ENCODE results near the gene ZNF117. TPM values are rescaled to one million over a fixed set of nuclear protein-coding genes. Genes with fewer than 3 reads are reported as not detected.
A peak's percentile ranks its signal among the peaks of the same experiment; 100 is the strongest.

ZNF117 gene
- total RNA-seq, 4 donors from 2014 or later: 1.9 to 8.4 (median 4.4) TPM

GRCh38 chr7:64997164-64997908 is 6.5 kb upstream of the ZNF117 start:
- peaks cover 0 to 28% of the 10 kb centered on the region in 2 donors for H3K36me3 ChIP-seq
- H3K4me1 ChIP-seq: peaks cover 0 to 43% (median 0%) of the 10 kb centered on the region in 3 donors
- TF ChIP-seq CTCF (IDR thresholded peaks at IDR 0.05) (no peak), POLR2AphosphoS5 (IDR thresholded peaks at IDR 0.05) (no peak), EP300 (IDR thresholded peaks at IDR 0.05) (no peak), POLR2A (IDR thresholded peaks at IDR 0.05) (no peak)
- 91 to 93% methylated on average over 7 to 8 of the region's 12 CpGs for WGBS, 2 donors (ENCODE audit: low coverage in 1 of 2)
- no peaks in the 10 kb centered on the region for H3K27me3 ChIP-seq
- no peak for ATAC-seq
- H3K9me3 ChIP-seq: no peaks in the 10 kb centered on the region
- no peak overlapping the region for H3K4me3 ChIP-seq
- peak overlapping the region in 3 of 4 donors; percentile 24 to 74 (median 69) for H3K27ac ChIP-seq

GRCh38 chr7:64996305-64996704 is 5.5 kb upstream of the ZNF117 start:
- 94% methylated on average over 2 of the region's 2 CpGs; no CpG with 5 or more reads in 1 of the 2 donors for WGBS, 2 donors (ENCODE audit: low coverage in 1 of 2)
- Histone ChIP-seq H3K27ac (no peak overlapping the region), H3K9me3 (peaks cover 0 to 8% (median 0%) of the 10 kb centered on the region in 3 donors), H3K27me3 (no peaks in the 10 kb centered on the region), H3K36me3 (peaks cover 0 to 35% of the 10 kb centered on the region in 2 donors), H3K4me3 (no peak overlapping the region), H3K4me1 (peaks cover 0 to 34% (median 0%) of the 10 kb centered on the region in 3 donors)
- TF ChIP-seq POLR2AphosphoS5 (IDR thresholded peaks at IDR 0.05) (no peak), CTCF (IDR thresholded peaks at IDR 0.05) (no peak), EP300 (IDR thresholded peaks at IDR 0.05) (no peak), POLR2A (IDR thresholded peaks at IDR 0.05) (no peak)
- ATAC-seq: no peak

- peaks cover 0 to 18% (median 0%) of the 10 kb centered on the region in 3 donors for H3K9me3 ChIP-seq
- TF ChIP-seq EP300 (IDR thresholded peaks at IDR 0.05) (no peak), POLR2AphosphoS5 (IDR thresholded peaks at IDR 0.05) (no peak), CTCF (IDR thresholded peaks at IDR 0.05) (no peak), POLR2A (IDR thresholded peaks at IDR 0.05) (no peak)
- no peak overlapping the region for H3K27ac ChIP-seq
- H3K36me3 ChIP-seq: peaks cover 0 to 37% of the 10 kb centered on the region in 2 donors
- peaks cover 0 to 22% (median 0%) of the 10 kb centered on the region in 3 donors for H3K4me1 ChIP-seq
- no peak for ATAC-seq
- no peak overlapping the region for H3K4me3 ChIP-seq
- WGBS, 2 donors (ENCODE audit: low coverage in 1 of 2): 100% methylated on average over 3 of the region's 7 CpGs; no CpG with 5 or more reads in 1 of the 2 donors
- H3K27me3 ChIP-seq: no peaks in the 10 kb centered on the region
These were observed 3.1 kb upstream of the ZNF117 start for GRCh38 chr7:64993901-64994300.

GRCh38 chr7:64992971-64993370 is 2.1 kb upstream of the ZNF117 start:
- no peaks in the 10 kb centered on the region for H3K27me3 ChIP-seq
- H3K27ac ChIP-seq: no peak overlapping the region
- peaks cover 0 to 13% (median 0%) of the 10 kb centered on the region in 3 donors for H3K4me1 ChIP-seq
- WGBS, 2 donors (ENCODE audit: low coverage in 1 of 2): 72 to 100% methylated on average over 3 to 4 of the region's 5 CpGs
- no peak for TF ChIP-seq CTCF (IDR thresholded peaks at IDR 0.05)
- no peak for TF ChIP-seq POLR2AphosphoS5 (IDR thresholded peaks at IDR 0.05)
- no peak for TF ChIP-seq POLR2A (IDR thresholded peaks at IDR 0.05)
- TF ChIP-seq EP300 (IDR thresholded peaks at IDR 0.05): no peak
- ATAC-seq: no peak
- H3K9me3 ChIP-seq: peaks cover 0 to 18% (median 0%) of the 10 kb centered on the region in 3 donors
- H3K4me3 ChIP-seq: no peak overlapping the region
- peaks cover 0 to 32% of the 10 kb centered on the region in 2 donors for H3K36me3 ChIP-seq

- Histone ChIP-seq H3K27me3 (no peaks in the 10 kb centered on the region), H3K9me3 (peaks cover 0 to 18% (median 0%) of the 10 kb centered on the region in 3 donors), H3K4me1 (no peaks in the 10 kb centered on the region), H3K36me3 (peaks cover 0 to 32% of the 10 kb centered on the region in 2 donors), H3K27ac (no peak overlapping the region), H3K4me3 (no peak overlapping the region)
- TF ChIP-seq POLR2AphosphoS5 (IDR thresholded peaks at IDR 0.05) (no peak), EP300 (IDR thresholded peaks at IDR 0.05) (no peak), CTCF (IDR thresholded peaks at IDR 0.05) (no peak), POLR2A (IDR thresholded peaks at IDR 0.05) (no peak)
- 91 to 94% methylated on average over 7 of the region's 7 CpGs for WGBS, 2 donors (ENCODE audit: low coverage in 1 of 2)
- no peak for ATAC-seq
These were observed 620 bp downstream of the ZNF117 start for GRCh38 chr7:64990216-64990615.

Data from gastroesophageal sphincter (tissue), 4 donors.